ENCODE data around the gene BMPR2. TPM values are rescaled to one million over a fixed set of nuclear protein-coding genes. Genes with fewer than 3 reads are reported as not detected.

Gene BMPR2
- total and polyA plus RNA-seq, 2 donors (not counting 1 experiment from before 2014, with no cell fraction given), result 21.6 to 65.8 TPM

DNA sequence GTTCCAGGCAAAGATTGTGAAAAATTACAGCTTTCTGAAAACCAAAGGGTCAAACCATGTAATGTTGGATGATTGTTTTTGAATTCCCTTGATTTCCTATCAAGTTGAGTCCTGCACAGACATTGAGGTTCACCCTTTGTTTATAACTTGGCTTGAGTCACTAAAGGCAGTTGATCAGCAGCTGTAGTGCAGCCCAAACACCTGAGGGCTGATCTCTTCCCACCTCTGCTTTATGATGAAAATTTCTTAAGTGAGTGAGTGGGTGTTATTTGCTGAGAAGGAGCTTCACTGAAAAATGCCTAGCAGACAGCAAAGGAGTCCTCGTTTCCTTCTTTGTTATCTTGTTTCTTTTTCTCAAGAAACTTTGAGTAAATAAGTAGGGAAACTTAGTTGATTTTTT is 31.9 kb upstream of the BMPR2 start:
- H3K4me2 ChIP-seq (ENCODE audit: extremely low read depth, insufficient read depth, low read length), result no peak overlapping the region
- H3K27ac ChIP-seq (ENCODE audit: insufficient read depth, low read length), result no peak overlapping the region
- H3K27me3 ChIP-seq (ENCODE audit: control insufficient read depth, insufficient read depth, low read length), result no peaks in the 10 kb centered on the region
- H3K4me1 ChIP-seq (ENCODE audit: control insufficient read depth, extremely low read depth, insufficient read depth, low read length), result peaks cover under 1% of the 10 kb centered on the region
- H3K36me3 ChIP-seq (ENCODE audit: control insufficient read depth, insufficient read depth, low read length), result no peaks in the 10 kb centered on the region
- no peak overlapping the region for H3K4me3 ChIP-seq (replicated peaks in 1 of 4; ENCODE audit: control extremely low read depth in 1 of 4, insufficient read depth in 1 of 4, low read depth in 3 of 4, low read length in 4 of 4)
- no peaks in the 10 kb centered on the region for H4K20me1 ChIP-seq (ENCODE audit: control insufficient read depth, extremely low read depth, insufficient read depth, low read length)
- no peak overlapping the region for H3K9ac ChIP-seq (ENCODE audit: insufficient read depth, low read length)
- peak in 1 of 2 donors; percentile 16 for DNase-seq (ENCODE audit: low read depth in 2 of 2)
- no peaks in the 10 kb centered on the region for H3K79me2 ChIP-seq (ENCODE audit: control insufficient read depth, insufficient read depth, low read length)
- H3K9me3 ChIP-seq (ENCODE audit: control insufficient read depth, insufficient read depth, low read depth, low read length), result no peaks in the 10 kb centered on the region
- H2AFZ ChIP-seq (ENCODE audit: low read length), result no peak overlapping the region
- no peak for TF ChIP-seq EZH2 (IDR thresholded peaks at IDR 0.05; ENCODE audit: low read length, missing control alignments)
- no peak for TF ChIP-seq CTCF (conservative IDR thresholded peaks at IDR 0.05 in 1 of 2, IDR thresholded peaks at IDR 0.05 in 1 of 2; ENCODE audit: low read depth in 1 of 2, low read length in 2 of 2)

GRCh38 chr2:202346180-202346579 is 29.9 kb upstream of the BMPR2 start:
- DNase-seq (ENCODE audit: low read depth in 2 of 2), result peak in 1 of 2 donors; percentile 6
- Histone ChIP-seq H3K36me3 (ENCODE audit: control insufficient read depth, insufficient read depth, low read length) (no peaks in the 10 kb centered on the region), H3K27me3 (ENCODE audit: control insufficient read depth, insufficient read depth, low read length) (no peaks in the 10 kb centered on the region), H3K9me3 (ENCODE audit: control insufficient read depth, insufficient read depth, low read depth, low read length) (no peaks in the 10 kb centered on the region), H3K79me2 (ENCODE audit: control insufficient read depth, insufficient read depth, low read length) (no peaks in the 10 kb centered on the region), H3K4me2 (ENCODE audit: extremely low read depth, insufficient read depth, low read length) (no peak overlapping the region), H4K20me1 (ENCODE audit: control insufficient read depth, extremely low read depth, insufficient read depth, low read length) (no peaks in the 10 kb centered on the region), H3K4me1 (ENCODE audit: control insufficient read depth, extremely low read depth, insufficient read depth, low read length) (no peaks in the 10 kb centered on the region), H3K4me3 (replicated peaks in 1 of 4; ENCODE audit: control extremely low read depth in 1 of 4, insufficient read depth in 1 of 4, low read depth in 3 of 4, low read length in 4 of 4) (no peak overlapping the region), H3K9ac (ENCODE audit: insufficient read depth, low read length) (no peak overlapping the region), H2AFZ (ENCODE audit: low read length) (no peak overlapping the region), H3K27ac (ENCODE audit: insufficient read depth, low read length) (no peak overlapping the region)
- no peak for TF ChIP-seq EZH2 (IDR thresholded peaks at IDR 0.05; ENCODE audit: low read length, missing control alignments)
- no peak for TF ChIP-seq CTCF (conservative IDR thresholded peaks at IDR 0.05 in 1 of 2, IDR thresholded peaks at IDR 0.05 in 1 of 2; ENCODE audit: low read depth in 1 of 2, low read length in 2 of 2)

DNA sequence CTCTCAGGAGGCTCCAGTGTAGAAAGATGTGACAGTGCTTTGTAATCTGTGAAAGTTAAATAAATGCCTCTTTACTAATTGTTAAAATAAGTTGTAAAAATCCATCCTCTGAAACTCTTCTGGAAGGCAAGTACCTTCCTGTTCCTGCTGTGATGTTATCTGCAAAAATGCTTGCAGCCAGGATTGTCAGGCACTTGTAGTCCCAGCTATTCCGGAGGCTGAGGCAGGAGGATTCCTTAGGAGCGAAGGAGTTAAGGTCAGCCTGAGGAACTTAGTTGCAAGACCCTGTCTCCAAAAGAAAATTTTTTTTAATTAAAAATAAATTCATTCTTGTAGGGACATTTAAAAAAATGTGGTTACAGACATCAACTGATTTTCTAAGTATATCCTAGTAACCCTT is 22.7 kb upstream of the BMPR2 start:
- no peak for DNase-seq (ENCODE audit: low read depth in 2 of 2)
- H3K27me3 ChIP-seq (ENCODE audit: control insufficient read depth, insufficient read depth, low read length), result no peaks in the 10 kb centered on the region
- no peaks in the 10 kb centered on the region for H4K20me1 ChIP-seq (ENCODE audit: control insufficient read depth, extremely low read depth, insufficient read depth, low read length)
- H3K27ac ChIP-seq (ENCODE audit: insufficient read depth, low read length), result no peak overlapping the region
- no peak overlapping the region for H3K9ac ChIP-seq (ENCODE audit: insufficient read depth, low read length)
- H3K4me1 ChIP-seq (ENCODE audit: control insufficient read depth, extremely low read depth, insufficient read depth, low read length), result no peaks in the 10 kb centered on the region
- H3K4me3 ChIP-seq (replicated peaks in 1 of 4; ENCODE audit: control extremely low read depth in 1 of 4, insufficient read depth in 1 of 4, low read depth in 3 of 4, low read length in 4 of 4), result no peak overlapping the region
- no peaks in the 10 kb centered on the region for H3K79me2 ChIP-seq (ENCODE audit: control insufficient read depth, insufficient read depth, low read length)
- TF ChIP-seq CTCF (conservative IDR thresholded peaks at IDR 0.05 in 1 of 2, IDR thresholded peaks at IDR 0.05 in 1 of 2; ENCODE audit: low read depth in 1 of 2, low read length in 2 of 2) (no peak), EZH2 (IDR thresholded peaks at IDR 0.05; ENCODE audit: low read length, missing control alignments) (no peak)
- no peak overlapping the region for H3K4me2 ChIP-seq (ENCODE audit: extremely low read depth, insufficient read depth, low read length)
- H2AFZ ChIP-seq (ENCODE audit: low read length), result no peak overlapping the region
- no peaks in the 10 kb centered on the region for H3K36me3 ChIP-seq (ENCODE audit: control insufficient read depth, insufficient read depth, low read length)
- H3K9me3 ChIP-seq (ENCODE audit: control insufficient read depth, insufficient read depth, low read depth, low read length), result no peaks in the 10 kb centered on the region
